A549 treated with CORT108297 at 1 μM for 4 hours (cell line): ENCODE data around the gene WSCD2. TPM values are rescaled to one million over a fixed set of nuclear protein-coding genes. Genes with fewer than 3 reads are reported as not detected.

Experiments used
- total RNA-seq: library from RNA; stranded (reverse); fragments of 200-300 nt; extraction: Qiagen RNA extraction; gene quantifications from 5 replicates; pipeline ENCODE4 v1.2.3, GENCODE V29; 2022

WSCD2 gene
- not detected in 5 replicates for total RNA-seq

GRCh38 chr12:108129017-108129812 lies at the start of gene WSCD2:
WSCD2 (plus strand) TSS chr12:108129288; CDS start chr12:108195833, 66,545 bp downstream.

Other genes with a start within 250 kb of the WSCD2 start
- gene CMKLR1, start 210.0 kb downstream of the WSCD2 start, total RNA-seq = 0.03 TPM in 1 of 5 replicates, not detected in the others